Frontal cortex (tissue), 4 donors: ENCODE results near the gene KLRF2. TPM values are rescaled to one million over a fixed set of nuclear protein-coding genes. Genes with fewer than 3 reads are reported as not detected.

Experiments used
- DNase-seq, 2 donors: peaks; one replicate each; pipeline ENCODE4 v3.0.0; 2012; ENCODE audit warnings: low spot score in 2 of 2
- FAIRE-seq: peaks from 2 replicates; lab custom pipeline; 2012; peaks lifted over from hg19 to GRCh38; lab: Jason Lieb, UNC
- total RNA-seq: library from RNA; depleted of rRNA; stranded (reverse); fragments of >200 nt; gene quantifications from one replicate; pipeline ENCODE4 v1.2.3, GENCODE V29; 2014
- donor health status: control.
- donor health status: control.
- donor health status: control.

Gene KLRF2
- total RNA-seq, 1 donor from 2014 or later = not detected

GRCh38 chr12:9881988-9882387, 699 bp downstream of the KLRF2 start:
- DNase-seq (no peak), FAIRE-seq (no peak)

GRCh38 chr12:9883175-9883574, 1.9 kb downstream of the KLRF2 start:
- FAIRE-seq = no peak
- no peak for DNase-seq

- DNase-seq (no peak), FAIRE-seq (no peak)
Observed at GRCh38 chr12:9888665-9889273, 7.5 kb downstream of the KLRF2 start.

GRCh38 chr12:9895215-9895971, 14.1 kb downstream of the KLRF2 start:
- no peak for FAIRE-seq

GRCh38 chr12:9897535-9897934, 16.2 kb downstream of the KLRF2 start:
- no peak for FAIRE-seq
- no peak for DNase-seq

More at GRCh38 chr12:9895215-9895971, 14.1 kb downstream of the KLRF2 start:
- DNase-seq = no peak

GRCh38 chr12:9899209-9899608, 17.9 kb downstream of the KLRF2 start:
- FAIRE-seq = no peak
- DNase-seq = no peak

GRCh38 chr12:9900930-9901329, 19.6 kb downstream of the KLRF2 start:
- FAIRE-seq = no peak

GRCh38 chr12:9902539-9903228, 21.4 kb downstream of the KLRF2 start:
- no peak for DNase-seq

More at GRCh38 chr12:9900930-9901329, 19.6 kb downstream of the KLRF2 start:
- no peak for DNase-seq

GRCh38 chr12:9906873-9907272, 25.6 kb downstream of the KLRF2 start:
- DNase-seq (no peak), FAIRE-seq (no peak)

More at GRCh38 chr12:9902539-9903228, 21.4 kb downstream of the KLRF2 start:
- FAIRE-seq = no peak

- FAIRE-seq (no peak), DNase-seq (no peak)
Observed at GRCh38 chr12:9907769-9908168, 26.5 kb downstream of the KLRF2 start.

GRCh38 chr12:9908350-9908749, 27.1 kb downstream of the KLRF2 start:
- DNase-seq = no peak
- no peak for FAIRE-seq

- DNase-seq (no peak), FAIRE-seq (no peak)
Observed at GRCh38 chr12:9909724-9910123, 28.4 kb downstream of the KLRF2 start.

GRCh38 chr12:9910716-9911421, 29.6 kb downstream of the KLRF2 start:
- FAIRE-seq (no peak), DNase-seq (no peak)

GRCh38 chr12:9911708-9912107, 30.4 kb downstream of the KLRF2 start:
- DNase-seq (no peak), FAIRE-seq (no peak)

GRCh38 chr12:9919443-9919842, 38.2 kb downstream of the KLRF2 start:
- no peak for FAIRE-seq
- no peak for DNase-seq

GRCh38 chr12:9920451-9920850, 39.2 kb downstream of the KLRF2 start:
- no peak for FAIRE-seq
- no peak for DNase-seq

- DNase-seq = no peak
- FAIRE-seq = no peak
Observed at GRCh38 chr12:9922429-9922828, 41.1 kb downstream of the KLRF2 start.

GRCh38 chr12:9925705-9926393, 44.6 kb downstream of the KLRF2 start:
- DNase-seq (peak in 1 of 2 donors; percentile 9), FAIRE-seq (no peak)

- DNase-seq (no peak), FAIRE-seq (no peak)
Observed at GRCh38 chr12:9926876-9927275, 45.6 kb downstream of the KLRF2 start.

- DNase-seq (no peak), FAIRE-seq (no peak)
Observed at GRCh38 chr12:9928607-9929006, 47.3 kb downstream of the KLRF2 start.
